Activated gamma-delta T cell treated with Interleukin-2 at 50 U/mL for 16 hours (primary cell): ENCODE results near the gene RAB19.
"Not testable (repeated sequence)": the region's sequence is repeated elsewhere in the genome, so short reads cannot be mapped to it uniquely, and the experiment has no call there.

Experiments
- DNase-seq: peaks from one replicate; pipeline ENCODE4 v3.0.0-alpha.2; 2020

RAB19 gene

DNA sequence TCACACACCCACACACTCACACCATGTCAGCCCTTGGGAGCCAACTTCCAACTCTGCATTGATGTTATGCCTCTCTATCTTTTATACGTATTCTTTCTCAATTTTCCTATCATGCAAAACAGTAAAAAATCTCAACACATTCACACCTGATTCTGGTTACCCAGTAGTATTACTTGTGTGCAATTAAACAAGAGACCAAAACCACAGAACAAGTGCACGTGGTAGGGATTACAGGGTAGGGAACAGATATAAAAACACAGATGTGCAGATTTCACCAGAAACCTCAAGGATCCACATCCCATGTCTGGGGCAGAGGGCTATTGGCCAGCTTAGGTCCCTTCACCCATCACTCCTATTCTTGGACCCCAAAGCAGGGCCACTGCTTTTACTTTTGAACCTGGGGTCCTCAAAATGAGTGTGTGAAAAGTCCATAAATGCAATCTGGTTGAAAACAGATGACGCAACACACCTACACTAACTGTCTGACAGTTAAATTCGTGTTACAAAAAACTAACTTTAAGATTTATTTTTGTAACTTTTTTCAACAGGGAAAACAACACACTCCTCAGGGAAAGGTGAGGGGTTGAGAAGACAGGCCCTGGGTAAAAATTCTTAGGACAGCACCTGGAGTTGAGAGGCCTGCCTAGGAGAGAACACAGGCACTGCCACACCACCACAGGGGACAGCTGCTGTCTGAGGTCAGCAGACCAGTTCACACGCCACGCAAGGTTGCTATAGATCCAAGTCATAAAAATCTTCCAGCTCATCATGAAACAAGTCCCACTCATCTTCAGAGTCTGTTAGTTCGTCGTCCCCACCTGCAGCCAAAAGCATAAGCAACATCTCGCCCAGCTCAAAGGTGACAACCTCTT lies 50.2 kb downstream of the RAB19 start:
- DNase-seq, result not testable (repeated sequence)

DNA sequence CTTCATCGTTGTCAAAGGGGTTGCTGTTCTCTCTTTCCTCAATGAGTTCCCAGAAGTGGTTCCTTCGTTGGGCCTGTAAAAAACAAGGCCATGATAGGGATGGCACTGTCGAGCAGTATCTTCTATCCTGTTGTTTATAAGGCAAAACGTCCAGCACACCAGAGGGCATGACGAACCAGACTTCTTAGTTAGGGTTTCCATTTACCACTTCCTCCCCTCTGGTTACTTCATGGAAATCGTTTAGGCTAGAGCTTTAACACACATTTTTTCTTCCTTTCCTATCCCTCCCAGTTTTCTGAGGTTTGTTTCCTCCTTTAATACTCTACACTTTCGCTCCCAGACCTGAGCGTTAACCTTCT lies 50.8 kb downstream of the RAB19 start:
- DNase-seq, result no peak

DNA sequence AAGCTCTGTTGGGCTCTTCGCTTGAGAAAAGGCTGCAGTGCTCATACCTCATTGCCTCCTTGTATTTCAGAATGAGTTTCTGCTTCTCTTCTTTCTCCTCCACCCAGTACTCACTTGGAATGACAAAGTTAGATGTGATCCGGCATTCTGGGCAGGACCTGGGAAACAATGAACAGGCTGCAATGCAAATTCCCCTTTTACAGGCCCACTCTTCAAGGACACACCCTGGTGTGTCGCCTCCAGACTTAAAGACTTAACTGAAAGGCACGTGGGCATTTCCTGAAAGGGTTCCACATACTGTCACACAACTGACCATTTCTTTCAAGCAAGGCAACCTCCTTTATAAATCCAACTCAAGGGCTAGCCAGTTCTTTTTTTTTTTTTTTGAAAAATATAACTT lies 51.9 kb downstream of the RAB19 start:
- no peak for DNase-seq

DNA sequence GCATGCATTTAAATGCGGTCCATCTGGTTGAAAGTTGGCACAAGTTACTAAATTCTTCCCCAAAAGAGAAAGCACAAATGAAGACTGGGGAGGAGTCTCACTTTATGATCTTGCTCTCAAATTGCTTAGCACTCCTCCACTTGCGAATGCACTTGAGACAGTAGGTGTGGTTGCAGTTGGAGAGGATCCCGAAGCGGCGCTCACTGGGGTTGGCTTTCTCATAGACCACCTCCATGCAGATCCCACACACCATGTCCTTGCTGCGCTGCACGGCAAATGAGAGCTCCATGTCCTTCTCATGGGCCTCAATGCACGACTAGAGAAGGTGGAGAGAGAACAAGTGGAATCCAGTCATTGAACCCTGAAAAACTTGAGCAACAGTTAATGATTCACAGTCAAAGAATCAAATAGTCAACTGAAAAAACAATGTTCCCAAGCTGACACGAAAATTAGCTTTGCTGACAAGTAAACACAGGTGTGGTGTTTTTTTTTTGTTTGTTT lies 52.7 kb downstream of the RAB19 start:
- DNase-seq, result no peak

DNA sequence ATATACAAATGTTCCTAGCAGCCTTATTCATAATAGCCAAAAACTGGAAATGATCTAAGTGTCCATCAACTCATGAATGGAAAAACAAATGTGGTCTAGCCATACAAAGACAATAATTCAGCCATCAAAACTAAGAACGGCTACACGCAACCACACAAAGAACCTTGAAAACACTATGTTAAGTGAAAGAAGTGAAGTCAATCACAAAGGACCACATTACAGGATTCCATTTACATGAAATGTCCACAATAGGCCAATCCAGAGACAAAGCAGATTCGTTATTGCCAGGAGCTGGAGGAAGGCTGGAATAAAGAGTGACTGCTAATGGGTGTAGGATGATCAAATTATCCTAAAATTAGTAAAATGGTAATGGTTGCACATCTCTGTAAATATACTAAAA lies 54.3 kb downstream of the RAB19 start:
- DNase-seq, result no peak

DNA sequence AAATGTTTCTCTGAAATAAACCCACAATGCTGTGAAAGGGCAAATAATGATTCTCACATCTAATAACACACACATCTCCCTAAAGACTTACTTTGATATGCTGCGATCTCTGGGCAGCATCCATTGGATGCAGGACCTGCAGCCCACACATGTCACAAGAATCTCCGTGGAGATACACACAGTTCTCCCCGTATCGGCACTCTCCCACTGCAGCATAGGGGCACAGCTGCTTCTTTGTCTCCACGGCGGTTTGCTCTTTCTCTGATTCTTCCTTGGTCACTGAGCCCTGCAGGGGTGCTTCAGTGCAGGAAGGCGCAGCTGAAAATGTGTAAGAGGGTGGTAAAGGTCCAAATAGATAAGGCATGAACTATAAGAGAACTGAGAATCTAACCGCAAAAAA lies 55.1 kb downstream of the RAB19 start:
- no peak for DNase-seq

DNA sequence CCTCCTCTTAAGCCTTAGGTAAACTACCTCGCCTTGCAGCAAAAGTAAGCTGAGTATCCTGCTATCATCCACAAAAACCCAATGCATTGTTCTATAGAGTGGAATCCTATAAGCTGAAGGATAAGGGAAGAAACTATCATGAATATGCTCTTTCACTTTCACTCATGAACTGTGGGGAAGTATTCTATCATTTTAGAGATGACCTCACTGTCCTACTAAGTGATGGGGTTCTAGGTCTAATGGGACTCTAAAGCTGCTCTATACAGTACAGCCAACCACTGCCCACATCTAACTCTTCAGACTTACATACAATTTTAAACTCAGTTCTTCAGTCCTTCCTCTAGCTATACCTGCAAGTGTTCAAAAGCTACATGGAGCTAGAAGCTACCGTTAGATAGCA lies 59.3 kb downstream of the RAB19 start:
- DNase-seq, result no peak

DNA sequence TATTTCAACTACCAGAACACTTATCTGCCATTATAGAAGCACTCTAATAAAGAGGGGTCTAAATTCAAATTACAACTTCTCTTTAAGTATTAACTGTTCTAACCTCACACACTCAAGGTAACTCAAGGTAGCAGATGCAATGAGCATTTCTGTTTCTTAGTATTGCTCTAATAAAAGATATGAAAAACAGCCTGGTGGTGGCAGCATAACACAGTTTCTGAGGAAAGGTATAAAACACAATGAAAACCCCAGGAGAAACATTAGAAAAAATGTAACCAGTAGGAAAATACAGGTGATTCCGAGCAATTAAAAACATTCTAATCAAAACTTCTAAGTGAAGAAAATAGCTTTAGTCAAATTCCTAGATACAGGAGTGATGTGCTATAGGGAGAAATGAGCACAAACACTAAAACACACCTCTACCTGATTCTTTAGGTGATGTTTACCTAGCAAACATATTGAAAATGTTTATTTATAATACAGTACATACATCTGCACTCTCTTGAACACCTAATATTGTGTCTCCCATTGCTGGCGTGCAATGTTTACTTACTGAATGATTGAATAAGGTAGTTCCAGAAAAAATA lies 72.0 kb downstream of the RAB19 start:
- peak; percentile 47 for DNase-seq

DNA sequence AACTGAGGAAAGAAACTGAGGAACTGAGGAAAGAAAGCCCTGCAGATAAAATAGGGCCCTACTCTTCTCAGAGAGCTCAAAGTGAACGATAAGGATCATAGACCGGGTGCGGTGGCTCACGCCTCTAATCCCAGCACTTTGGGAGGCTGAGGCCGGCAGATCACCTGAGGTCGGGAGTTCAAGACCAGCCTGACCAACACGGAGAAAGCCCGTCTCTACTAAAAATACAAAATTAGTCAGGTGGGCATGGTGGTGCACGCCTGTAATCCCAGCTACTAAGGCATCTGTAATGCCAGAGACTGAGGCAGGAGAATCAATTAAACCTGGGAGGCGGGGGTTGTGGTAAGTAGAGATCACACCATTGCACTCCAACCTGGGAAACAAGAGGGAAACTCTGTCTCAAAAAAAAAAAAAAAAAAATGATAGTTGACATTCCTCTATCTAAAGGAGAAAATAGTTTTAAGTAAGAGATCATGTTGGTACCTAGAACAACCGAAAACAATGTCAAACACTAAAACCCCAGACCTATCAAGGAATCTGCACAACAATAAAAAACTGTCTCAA lies 72.9 kb downstream of the RAB19 start:
- no peak for DNase-seq
